Measurements from ENCODE around the gene SLC39A11. TPM values are rescaled to one million over a fixed set of nuclear protein-coding genes. Genes with fewer than 3 reads are reported as not detected.

SLC39A11 gene
- total and polyA plus RNA-seq, 8 donors = 5.2 to 62.0 (median 12.9) TPM

GRCh38 chr17:73022694-73023093 is 69.8 kb downstream of the SLC39A11 start:
- no peak overlapping the region for H3K4me3 ChIP-seq
- peaks cover 0 to 22% (median 10%) of the 10 kb centered on the region in 4 donors for H3K9me3 ChIP-seq
- 84 to 96% (median 93%) methylated on average over 2 of the region's 2 CpGs for WGBS, 5 donors
- H3K27me3 ChIP-seq = no peaks in the 10 kb centered on the region
- no peak overlapping the region for H3K27ac ChIP-seq
- intact Hi-C loops (cut with DNase I; ENCODE audit: low total_unique reads) = no loop called here
- TF ChIP-seq EP300 (IDR thresholded peaks at IDR 0.05) = no peak
- TF ChIP-seq POLR2AphosphoS5 (IDR thresholded peaks at IDR 0.05) = no peak
- TF ChIP-seq CTCF (IDR thresholded peaks at IDR 0.05) = no peak
- TF ChIP-seq POLR2A (IDR thresholded peaks at IDR 0.05) = no peak
- H3K4me1 ChIP-seq = peaks cover 0 to 7% (median 0%) of the 10 kb centered on the region in 4 donors
- DNase-seq = no peak
- peaks cover 0 to 4% (median 0%) of the 10 kb centered on the region in 4 donors for H3K36me3 ChIP-seq

- no peak overlapping the region for H3K4me3 ChIP-seq
- H3K36me3 ChIP-seq = peaks cover 0 to 4% (median 0%) of the 10 kb centered on the region in 4 donors
- peaks cover 0 to 22% (median 10%) of the 10 kb centered on the region in 4 donors for H3K9me3 ChIP-seq
- H3K27me3 ChIP-seq = no peaks in the 10 kb centered on the region
- 95 to 98% (median 96%) methylated on average over 12 of the region's 12 CpGs for WGBS, 5 donors
- no peaks in the 10 kb centered on the region for H3K4me1 ChIP-seq
- DNase-seq = no peak
- no peak overlapping the region for H3K27ac ChIP-seq
- TF ChIP-seq EP300 (IDR thresholded peaks at IDR 0.05) = no peak
- intact Hi-C loops (cut with DNase I; ENCODE audit: low total_unique reads) = no loop called here
Measured at GRCh38 chr17:73021771-73022170, 70.7 kb downstream of the SLC39A11 start.

- no peak for TF ChIP-seq EP300 (IDR thresholded peaks at IDR 0.05)
- TF ChIP-seq CTCF (IDR thresholded peaks at IDR 0.05) = no peak
- TF ChIP-seq POLR2AphosphoS5 (IDR thresholded peaks at IDR 0.05) = no peak
- TF ChIP-seq POLR2A (IDR thresholded peaks at IDR 0.05) = no peak
- DNase-seq = no peak
- WGBS, 5 donors = 89 to 99% (median 97%) methylated on average over 4 of the region's 4 CpGs
- Histone ChIP-seq H3K36me3 (peaks cover 0 to 4% (median 0%) of the 10 kb centered on the region in 4 donors), H3K9me3 (peaks cover 0 to 22% (median 10%) of the 10 kb centered on the region in 4 donors), H3K4me1 (no peaks in the 10 kb centered on the region), H3K27ac (no peak overlapping the region), H3K27me3 (no peaks in the 10 kb centered on the region), H3K4me3 (no peak overlapping the region)
- intact Hi-C loops (cut with DNase I; ENCODE audit: low total_unique reads) = no loop called here
Measured at GRCh38 chr17:73020110-73020509, 72.4 kb downstream of the SLC39A11 start.

GRCh38 chr17:73018599-73018998 is 73.9 kb downstream of the SLC39A11 start:
- Histone ChIP-seq H3K4me3 (no peak overlapping the region), H3K9me3 (peaks cover 0 to 17% (median 7%) of the 10 kb centered on the region in 4 donors)
- no peak for TF ChIP-seq CTCF (IDR thresholded peaks at IDR 0.05)
- TF ChIP-seq POLR2A (IDR thresholded peaks at IDR 0.05) = no peak
- TF ChIP-seq EP300 (IDR thresholded peaks at IDR 0.05) = no peak
- TF ChIP-seq POLR2AphosphoS5 (IDR thresholded peaks at IDR 0.05) = no peak

GRCh38 chr17:73017658-73018057 is 74.8 kb downstream of the SLC39A11 start:
- WGBS, 5 donors = 92 to 99% (median 95%) methylated on average over 3 of the region's 3 CpGs
- H3K36me3 ChIP-seq = no peaks in the 10 kb centered on the region
- intact Hi-C loops (cut with DNase I; ENCODE audit: low total_unique reads) = no loop called here

More at GRCh38 chr17:73018599-73018998, 73.9 kb downstream of the SLC39A11 start:
- H3K4me1 ChIP-seq = no peaks in the 10 kb centered on the region
- no peaks in the 10 kb centered on the region for H3K27me3 ChIP-seq
- H3K27ac ChIP-seq = no peak overlapping the region
- intact Hi-C loops (cut with DNase I; ENCODE audit: low total_unique reads) = no loop called here
- DNase-seq = no peak
- H3K36me3 ChIP-seq = no peaks in the 10 kb centered on the region

More at GRCh38 chr17:73017658-73018057, 74.8 kb downstream of the SLC39A11 start:
- H3K4me3 ChIP-seq = no peak overlapping the region
- peaks cover 0 to 16% (median 7%) of the 10 kb centered on the region in 4 donors for H3K9me3 ChIP-seq
- H3K4me1 ChIP-seq = no peaks in the 10 kb centered on the region
- H3K27me3 ChIP-seq = no peaks in the 10 kb centered on the region
- DNase-seq = no peak
- no peak for TF ChIP-seq CTCF (IDR thresholded peaks at IDR 0.05)
- TF ChIP-seq EP300 (IDR thresholded peaks at IDR 0.05) = no peak
- TF ChIP-seq POLR2AphosphoS5 (IDR thresholded peaks at IDR 0.05) = no peak
- TF ChIP-seq POLR2A (IDR thresholded peaks at IDR 0.05) = no peak
- H3K27ac ChIP-seq = no peak overlapping the region
